Hindlimb muscle (tissue), 1 donor: Measurements from ENCODE around the gene SSX2. TPM values are rescaled to one million over a fixed set of nuclear protein-coding genes. Genes with fewer than 3 reads are reported as not detected.
"Not testable (repeated sequence)": the region's sequence is repeated elsewhere in the genome, so short reads cannot be mapped to it uniquely, and the experiment has no call there.

Source experiments
- DNase-seq: peaks from one replicate; pipeline ENCODE4 v3.0.0-alpha.2; 2013
- polyA plus RNA-seq: library from polyadenylated mRNA; unstranded; fragments of 120-200 nt; gene quantifications from one replicate; pipeline ENCODE4 v1.2.1, GENCODE V29; 2013; ENCODE audit not compliant: insufficient read length

SSX2 gene
- polyA plus RNA-seq = not detected

GRCh38 chrX:52707078-52707477, at the start of gene SSX2:
Gene SSX2 (minus strand): TSS chrX:52707178. CDS start chrX:52705749, 1,429 bp downstream.
- DNase-seq = not testable (repeated sequence)

GRCh38 chrX:52750952-52751351, 44.0 kb upstream of the SSX2 start, which contains the start of gene SSX2B:
Gene SSX2B (plus strand): TSS chrX:52751252. CDS start chrX:52752681, 1,429 bp downstream.
- DNase-seq = not testable (repeated sequence)

GRCh38 chrX:52692034-52692433, 14.9 kb downstream of the SSX2 start:
- not testable (repeated sequence) for DNase-seq

GRCh38 chrX:52662218-52662617, 44.8 kb downstream of the SSX2 start:
- not testable (repeated sequence) for DNase-seq

- DNase-seq = not testable (repeated sequence)
Measured at GRCh38 chrX:52655475-52655874, 51.5 kb downstream of the SSX2 start.

GRCh38 chrX:52654800-52655199, 52.2 kb downstream of the SSX2 start, which contains the start of gene SSX7:
Gene SSX7 (minus strand): TSS chrX:52654900. CDS start chrX:52653472, 1,428 bp downstream.
- not testable (repeated sequence) for DNase-seq

- not testable (repeated sequence) for DNase-seq
Measured at GRCh38 chrX:52650676-52651075, 56.3 kb downstream of the SSX2 start.

- DNase-seq = not testable (repeated sequence)
Measured at GRCh38 chrX:52648956-52649355, 58.0 kb downstream of the SSX2 start.

Other genes starting within 250 kb of the SSX2 start
- gene XAGE1A, start 211.4 kb downstream of the SSX2 start, polyA plus RNA-seq = not detected
- gene XAGE1B, start 190.1 kb downstream of the SSX2 start, polyA plus RNA-seq = not detected
- gene SSX7, start 52.3 kb downstream of the SSX2 start, polyA plus RNA-seq = not detected
- not detected for gene SSX2B, start 44.1 kb upstream of the SSX2 start, polyA plus RNA-seq
- gene SPANXN5, start 90.2 kb upstream of the SSX2 start, polyA plus RNA-seq = not detected
- gene XAGE5, start 104.1 kb upstream of the SSX2 start, polyA plus RNA-seq = 0.39 TPM
- gene XAGE3, start 160.9 kb upstream of the SSX2 start, polyA plus RNA-seq = not detected
- gene FAM156B, start 190.2 kb upstream of the SSX2 start, polyA plus RNA-seq = 17.9 TPM